ENCODE data around the gene COL5A1.

The COL5A1 gene

GRCh38 chr9:134670851-134671281, 29.3 kb downstream of the COL5A1 start:
- no peak for TF ChIP-seq CTCF (IDR thresholded peaks at IDR 0.05; ENCODE audit: low read depth, low read length, missing control alignments)
- no peak for DNase-seq (ENCODE audit: low read depth)
- no peak overlapping the region for H3K4me3 ChIP-seq (ENCODE audit: low read depth, low read length)

DNA sequence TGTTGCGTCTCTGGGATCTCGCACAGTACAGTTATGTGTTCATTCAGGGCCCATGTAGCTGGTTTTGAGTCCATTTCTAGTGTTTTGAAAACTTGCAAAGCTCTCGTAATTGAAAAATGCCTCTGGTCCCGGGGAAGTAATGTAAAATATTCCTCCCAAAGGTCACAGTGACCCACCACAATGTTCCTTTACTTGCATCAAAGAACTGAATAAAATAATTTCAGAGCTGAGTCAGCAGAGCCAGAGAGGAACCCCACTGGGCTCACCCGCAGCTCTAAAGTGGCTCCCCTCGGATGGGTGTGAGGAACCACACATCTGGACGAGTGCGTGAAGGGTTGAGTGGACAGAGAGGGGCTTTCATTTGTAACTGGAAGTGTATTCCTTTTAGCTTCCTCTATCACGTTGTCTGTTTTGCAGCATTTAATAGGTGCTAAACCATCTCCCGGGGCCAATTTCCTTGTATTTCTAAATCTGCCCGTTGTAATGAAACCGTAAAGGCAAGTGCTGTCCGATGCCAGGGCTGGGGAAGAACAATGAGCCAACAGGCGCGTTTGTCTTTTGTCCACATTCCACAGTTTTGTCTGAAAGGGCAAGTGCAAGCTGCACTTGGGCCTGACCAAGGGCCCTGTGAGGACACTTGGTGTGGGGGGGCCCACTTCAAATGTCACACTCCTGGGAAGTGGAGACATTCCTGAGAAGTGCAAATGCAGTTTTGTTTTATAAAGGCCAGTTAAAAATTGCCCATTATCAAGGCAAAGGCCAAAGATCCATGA, 29.9 kb downstream of the COL5A1 start:
- no peak overlapping the region for H3K4me3 ChIP-seq (ENCODE audit: low read depth, low read length)
- no peak for TF ChIP-seq CTCF (IDR thresholded peaks at IDR 0.05; ENCODE audit: low read depth, low read length, missing control alignments)
- DNase-seq (ENCODE audit: low read depth), result no peak

- no peak for TF ChIP-seq CTCF (IDR thresholded peaks at IDR 0.05; ENCODE audit: low read depth, low read length, missing control alignments)
- DNase-seq (ENCODE audit: low read depth), result no peak
Observed at GRCh38 chr9:134676361-134676760, 34.8 kb downstream of the COL5A1 start.

DNA sequence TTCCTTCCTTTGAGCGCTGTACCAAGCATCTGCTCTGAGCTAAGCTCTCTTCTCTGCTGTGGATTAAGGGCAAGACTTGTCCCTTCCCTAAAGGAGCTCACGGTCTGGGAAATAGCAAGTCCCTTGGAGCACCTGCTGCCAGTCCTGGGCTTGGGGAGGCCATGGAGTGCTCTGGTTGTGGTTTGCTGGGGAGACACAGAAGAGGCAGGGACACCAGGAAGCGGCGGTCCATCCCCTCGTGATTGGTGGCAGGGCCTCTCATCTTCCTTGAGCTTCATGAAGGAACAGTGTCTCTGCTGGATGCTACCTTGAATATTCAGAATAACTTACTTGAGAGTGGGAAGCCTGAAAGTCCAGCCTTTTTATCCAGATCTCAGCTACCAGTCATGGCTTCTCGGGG, 35.3 kb downstream of the COL5A1 start:
- H3K4me3 ChIP-seq (ENCODE audit: low read depth, low read length), result no peak overlapping the region
- no peak for DNase-seq (ENCODE audit: low read depth)
- no peak for TF ChIP-seq CTCF (IDR thresholded peaks at IDR 0.05; ENCODE audit: low read depth, low read length, missing control alignments)

More at GRCh38 chr9:134676361-134676760, 34.8 kb downstream of the COL5A1 start:
- no peak overlapping the region for H3K4me3 ChIP-seq (ENCODE audit: low read depth, low read length)

GRCh38 chr9:134677743-134678142, 36.1 kb downstream of the COL5A1 start:
- DNase-seq (ENCODE audit: low read depth), result no peak
- no peak for TF ChIP-seq CTCF (IDR thresholded peaks at IDR 0.05; ENCODE audit: low read depth, low read length, missing control alignments)
- no peak overlapping the region for H3K4me3 ChIP-seq (ENCODE audit: low read depth, low read length)

DNA sequence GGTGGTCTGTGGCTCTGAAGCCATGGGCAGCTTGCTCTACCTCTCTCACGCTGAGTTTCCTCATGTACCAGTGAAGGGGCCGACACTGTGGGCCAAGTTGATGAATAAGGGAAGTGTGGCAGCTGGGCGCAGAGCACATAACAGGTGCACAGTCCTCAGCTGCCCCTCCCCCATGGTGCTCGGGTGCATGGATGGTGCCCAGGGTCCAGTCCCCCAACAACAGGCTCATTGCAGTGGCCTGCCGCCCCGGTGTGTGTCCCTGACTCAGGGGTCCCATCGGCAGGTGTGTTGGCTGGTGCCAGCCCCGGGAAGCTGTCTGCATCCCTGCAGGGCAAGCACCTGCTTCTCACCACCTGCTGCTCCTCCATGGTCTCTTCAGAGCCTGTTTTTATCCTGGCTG, 36.6 kb downstream of the COL5A1 start:
- H3K4me3 ChIP-seq (ENCODE audit: low read depth, low read length), result no peak overlapping the region
- no peak for TF ChIP-seq CTCF (IDR thresholded peaks at IDR 0.05; ENCODE audit: low read depth, low read length, missing control alignments)
- no peak for DNase-seq (ENCODE audit: low read depth)

Measured in GM12864 (cell line).